Right hindlimb (tissue), 1 donor: Measurements from ENCODE around the gene ZNF148.

Source experiments
- DNase-seq: peaks from one replicate; pipeline ENCODE4 v3.0.0-alpha.2; 2018

The ZNF148 gene

GRCh38 chr3:125324341-125324740 lies 50.8 kb downstream of the ZNF148 start:
- DNase-seq: no peak

DNA sequence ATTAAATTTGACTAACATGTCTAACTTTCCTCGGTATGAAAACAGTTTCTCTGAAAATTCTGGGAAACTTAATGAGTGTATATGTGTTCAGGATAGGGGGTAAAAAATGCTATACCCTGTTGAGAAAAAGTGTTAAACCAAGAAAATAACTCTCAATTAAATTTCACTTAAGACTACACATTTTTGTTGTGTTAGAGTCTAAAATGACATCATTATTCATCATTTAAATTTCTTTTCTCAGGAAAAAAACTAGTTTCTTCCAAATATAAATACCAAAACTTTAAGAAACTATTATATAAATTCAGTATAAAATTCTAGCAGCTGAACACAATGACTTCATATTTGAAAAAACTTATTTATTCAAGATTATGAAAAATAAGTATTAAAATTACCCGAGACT lies 52.2 kb downstream of the ZNF148 start:
- DNase-seq: no peak

- no peak for DNase-seq
These were observed 53.0 kb downstream of the ZNF148 start for GRCh38 chr3:125322166-125322565.

DNA sequence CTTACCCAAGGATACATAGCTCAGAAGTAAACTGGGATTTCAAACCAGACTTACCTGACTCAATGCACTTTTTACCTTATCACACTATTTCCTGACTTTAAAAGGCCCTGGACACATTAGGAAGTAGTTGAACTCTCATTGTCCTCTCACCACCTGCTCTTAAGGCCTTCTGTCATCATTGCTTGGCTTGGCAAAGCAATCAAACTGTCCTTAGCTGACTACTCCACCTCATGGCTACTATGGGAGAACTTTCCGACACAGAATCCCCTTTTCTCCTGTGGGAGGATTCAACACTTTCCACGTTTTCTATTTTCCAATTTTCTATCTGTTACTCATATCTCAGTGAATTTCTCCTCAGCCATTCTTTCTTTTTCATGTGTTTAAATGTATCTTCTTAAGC lies 55.4 kb downstream of the ZNF148 start:
- no peak for DNase-seq

- no peak for DNase-seq
These were observed 56.3 kb downstream of the ZNF148 start for GRCh38 chr3:125318871-125319270.

DNA sequence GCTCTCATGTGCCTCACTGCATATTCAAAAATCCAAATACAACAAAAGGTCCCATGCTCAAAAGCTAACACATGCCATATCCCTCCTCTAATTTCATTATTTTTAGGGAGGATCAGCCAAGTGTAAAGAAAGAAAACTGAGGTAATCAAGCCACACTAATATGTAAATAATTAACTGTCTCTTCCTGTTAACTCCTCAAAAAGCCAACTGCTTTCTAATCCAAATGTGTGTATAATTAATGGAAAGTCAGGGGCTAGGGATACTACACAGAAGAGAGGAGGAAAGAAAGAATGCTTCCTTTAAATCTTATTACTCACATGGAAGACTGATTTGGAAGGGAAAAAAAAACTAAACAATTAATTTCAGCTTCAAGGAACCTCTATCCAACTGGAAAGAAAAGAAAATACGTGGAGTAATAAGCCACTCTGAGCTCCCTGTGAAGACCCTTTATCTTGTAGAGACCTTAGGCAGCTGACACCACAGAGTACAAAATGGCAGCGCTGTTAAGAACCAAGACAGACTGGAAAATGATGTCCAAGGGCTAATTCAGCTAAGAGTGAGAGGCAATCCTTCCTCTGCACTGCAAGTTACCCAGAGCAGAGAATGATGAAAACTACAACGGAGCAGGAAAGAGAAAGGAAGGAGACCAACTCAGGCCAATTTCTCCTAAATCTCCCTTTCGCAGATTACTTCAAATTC lies 56.8 kb downstream of the ZNF148 start:
- no peak for DNase-seq

GRCh38 chr3:125317761-125318160 lies 57.4 kb downstream of the ZNF148 start:
- DNase-seq: no peak

- no peak for DNase-seq
These were observed 58.2 kb downstream of the ZNF148 start for GRCh38 chr3:125316949-125317348.

- no peak for DNase-seq
These were observed 58.9 kb downstream of the ZNF148 start for GRCh38 chr3:125316246-125316645.

DNA sequence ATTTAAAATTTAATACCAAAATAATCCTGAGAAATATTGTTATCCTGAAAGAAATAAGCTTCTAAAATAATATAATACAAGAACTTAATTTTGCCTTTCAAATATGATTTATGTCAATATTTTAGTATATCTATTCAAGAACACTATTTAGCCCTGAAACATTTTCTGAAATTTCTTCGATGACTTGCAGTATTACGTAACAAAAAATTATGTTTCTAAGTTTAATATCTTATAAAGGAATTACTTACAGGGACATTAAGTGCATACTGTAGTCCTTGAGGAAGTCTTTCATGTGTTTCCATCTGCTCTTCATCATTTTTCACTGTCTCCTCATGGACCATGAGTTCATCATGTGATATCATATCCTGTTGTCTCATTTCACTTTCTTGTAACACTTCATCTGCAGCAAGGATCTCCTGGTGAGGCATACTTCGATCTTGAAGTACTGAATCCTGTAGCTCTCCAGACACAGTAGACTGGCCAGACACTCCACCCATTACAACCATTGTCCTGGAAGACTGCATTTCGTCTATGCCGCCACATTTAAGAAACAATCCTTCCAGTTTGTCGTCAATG lies 62.0 kb downstream of the ZNF148 start:
- DNase-seq: no peak

- DNase-seq: no peak
These were observed 64.5 kb downstream of the ZNF148 start for GRCh38 chr3:125310623-125311081.

DNA sequence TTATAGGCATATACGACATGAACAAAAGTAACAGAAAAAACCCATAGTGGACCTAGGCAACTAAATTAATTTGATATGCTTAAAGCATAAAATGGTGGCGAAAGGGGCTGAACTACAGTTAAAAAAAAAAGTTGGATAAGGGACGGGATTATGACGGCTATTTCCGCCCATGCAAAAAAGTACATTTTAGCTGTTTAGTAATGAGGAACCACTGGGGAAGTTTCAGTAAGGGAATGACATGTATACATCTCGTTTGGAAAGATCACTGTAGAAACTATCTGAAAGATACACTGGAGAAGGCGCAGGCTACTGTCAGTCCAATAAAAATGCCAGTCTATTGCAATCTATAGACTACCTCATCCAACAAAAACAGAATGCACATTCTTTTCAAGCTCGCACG lies 65.6 kb downstream of the ZNF148 start:
- no peak for DNase-seq

DNA sequence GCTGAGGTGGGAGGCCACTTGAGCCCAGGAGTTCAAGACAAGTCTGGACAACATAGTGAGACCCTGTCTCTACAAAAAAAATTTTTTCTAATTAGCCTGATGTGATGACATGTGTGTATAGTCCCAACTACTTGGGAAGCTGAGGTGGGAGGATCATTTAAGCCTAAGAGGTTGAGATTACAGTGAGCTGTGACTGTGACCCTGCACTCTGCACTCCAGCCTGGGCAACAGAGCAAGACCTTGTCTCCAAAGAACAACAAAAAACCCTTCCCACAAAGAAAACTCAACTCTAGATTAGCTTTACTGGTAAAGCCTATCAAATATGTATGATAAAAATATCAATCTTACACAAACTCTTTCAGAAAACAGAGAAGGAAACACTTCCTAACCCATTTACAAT lies 68.5 kb downstream of the ZNF148 start:
- no peak for DNase-seq

DNA sequence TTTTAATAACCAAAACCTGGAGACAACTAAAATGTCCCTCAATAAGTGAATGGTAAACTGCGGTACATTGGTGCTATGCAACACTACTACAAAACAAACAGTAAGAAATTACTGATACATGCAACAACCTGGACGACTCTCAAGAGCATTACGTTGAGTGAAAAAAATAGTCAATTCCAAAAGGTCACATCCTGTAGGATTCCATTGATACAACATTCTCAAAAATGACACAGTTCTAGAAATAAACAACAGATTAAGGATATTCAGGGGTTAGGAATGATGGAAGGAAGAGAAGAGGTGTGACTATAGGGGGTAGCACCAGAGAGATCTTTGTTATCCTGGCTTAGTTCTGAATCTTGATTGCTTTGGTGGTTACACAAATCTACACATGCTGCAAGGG lies 72.2 kb downstream of the ZNF148 start:
- DNase-seq: no peak

DNA sequence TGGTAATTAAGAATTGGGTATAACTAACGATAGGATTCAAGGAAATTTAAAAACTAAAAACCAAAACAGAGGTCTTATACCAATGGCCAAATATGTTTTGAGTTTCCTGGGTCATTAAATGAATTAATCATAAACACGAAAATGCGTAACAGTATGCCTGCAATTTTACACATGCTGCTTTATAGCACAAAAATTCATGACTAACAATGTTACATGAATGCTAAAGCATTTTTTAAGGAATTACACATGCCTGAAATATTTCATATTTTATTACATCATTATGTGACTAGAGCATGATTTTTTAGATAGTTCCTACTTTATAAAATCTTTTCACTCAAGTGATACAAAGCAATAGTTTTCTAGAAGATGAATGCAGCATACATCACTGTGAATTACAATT lies 74.7 kb downstream of the ZNF148 start:
- DNase-seq: no peak

GRCh38 chr3:125294411-125294810 lies 80.7 kb downstream of the ZNF148 start:
- DNase-seq: no peak

GRCh38 chr3:125292015-125292414 lies 83.1 kb downstream of the ZNF148 start:
- DNase-seq: no peak

DNA sequence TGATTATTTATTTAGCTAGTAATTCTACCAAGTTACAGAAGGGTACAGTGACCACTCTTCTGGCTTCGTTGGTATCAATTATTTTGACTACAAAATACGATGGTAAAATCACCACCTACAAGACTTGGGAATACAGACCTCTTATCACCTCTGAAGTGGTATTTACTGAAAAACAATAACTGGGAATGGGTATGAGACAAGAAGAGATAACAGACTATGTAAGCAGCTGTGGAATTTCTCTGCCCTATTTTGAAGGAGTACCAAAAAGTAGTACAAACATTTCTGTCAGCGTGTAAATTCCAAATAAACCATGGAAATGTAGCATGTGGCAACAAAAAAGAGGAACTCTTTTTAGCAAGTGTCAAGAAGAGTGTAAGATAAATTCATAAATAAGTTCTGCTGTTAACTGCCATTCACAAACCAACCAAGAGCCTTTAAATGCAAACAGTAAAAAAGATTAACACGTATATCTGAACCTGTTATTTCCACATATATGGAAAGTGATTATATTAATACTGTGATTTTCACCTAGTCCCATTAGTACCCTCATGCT lies 85.6 kb downstream of the ZNF148 start:
- DNase-seq: no peak

- no peak for DNase-seq
These were observed 87.9 kb downstream of the ZNF148 start for GRCh38 chr3:125287248-125287647.

GRCh38 chr3:125281381-125281780 lies 93.7 kb downstream of the ZNF148 start:
- DNase-seq: no peak

GRCh38 chr3:125280668-125281361 lies 94.3 kb downstream of the ZNF148 start:
- DNase-seq: no peak

GRCh38 chr3:125278155-125278554 lies 97.0 kb downstream of the ZNF148 start:
- DNase-seq: no peak

- no peak for DNase-seq
These were observed 104.0 kb downstream of the ZNF148 start for GRCh38 chr3:125271127-125271526.

- DNase-seq: no peak
These were observed 107.7 kb downstream of the ZNF148 start for GRCh38 chr3:125267460-125267859.
